HK-2 (cell line): ENCODE data around the gene C2orf81.
A peak's percentile ranks its signal among the peaks of the same experiment; 100 is the strongest.
"Not testable (repeated sequence)": the region's sequence is repeated elsewhere in the genome, so short reads cannot be mapped to it uniquely, and the experiment has no call there.

Experiments used
- DNase-seq: peaks from one replicate; pipeline ENCODE4 v3.0.0-alpha.2; 2018; ENCODE audit not compliant: unreplicated experiment

C2orf81 gene

GRCh38 chr2:74421221-74421870 is at the start of gene C2orf81, which contains the start of gene WDR54:
Gene C2orf81, minus strand, starts transcription at chr2:74421619. Its CDS starts 59 bp downstream, at chr2:74421560.
Gene WDR54, plus strand, starts transcription at chr2:74421730. Its CDS starts 424 bp downstream, at chr2:74422154.
- no peak for DNase-seq

- not testable (repeated sequence) for DNase-seq
Measured at GRCh38 chr2:74470742-74471141, 49.3 kb upstream of the C2orf81 start.

DNA sequence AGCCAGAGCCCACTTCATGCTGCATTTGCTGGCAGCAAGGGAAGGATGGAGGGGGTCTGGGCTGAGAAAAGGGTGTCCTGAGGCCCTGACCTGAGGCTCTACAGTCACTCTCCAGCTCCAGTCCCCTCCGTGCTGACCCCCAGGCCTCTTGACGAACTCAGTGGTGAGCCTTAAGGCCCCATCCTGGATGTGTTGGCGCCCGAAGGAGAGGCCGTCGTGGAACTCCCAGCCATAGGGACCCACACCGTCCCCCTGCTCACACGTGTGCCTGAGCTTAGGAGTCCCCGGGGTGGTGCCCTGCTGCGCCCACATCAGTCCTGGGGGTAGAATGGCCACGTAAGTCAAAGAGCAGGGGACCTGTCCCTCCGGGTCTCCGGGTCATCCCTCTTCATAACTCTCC is 43.0 kb upstream of the C2orf81 start:
- DNase-seq = no peak

DNA sequence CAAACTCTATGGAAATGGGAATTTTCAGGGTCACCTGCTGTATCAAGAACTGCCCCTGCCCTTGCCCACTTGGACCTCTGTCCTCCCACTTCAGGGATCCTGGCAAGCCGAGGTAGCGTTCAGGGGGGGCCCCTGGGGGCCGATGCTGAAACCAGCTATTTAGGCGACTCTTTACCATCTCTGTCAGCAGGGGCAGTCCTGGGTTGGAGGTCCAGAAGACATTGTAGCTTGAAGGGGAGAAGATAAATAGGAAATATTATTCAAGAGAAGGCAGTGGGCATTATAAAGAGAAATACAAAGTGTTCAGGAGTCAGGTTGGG is 41.3 kb upstream of the C2orf81 start:
- DNase-seq = no peak

GRCh38 chr2:74462054-74462785 is 40.8 kb upstream of the C2orf81 start:
- DNase-seq = no peak

DNA sequence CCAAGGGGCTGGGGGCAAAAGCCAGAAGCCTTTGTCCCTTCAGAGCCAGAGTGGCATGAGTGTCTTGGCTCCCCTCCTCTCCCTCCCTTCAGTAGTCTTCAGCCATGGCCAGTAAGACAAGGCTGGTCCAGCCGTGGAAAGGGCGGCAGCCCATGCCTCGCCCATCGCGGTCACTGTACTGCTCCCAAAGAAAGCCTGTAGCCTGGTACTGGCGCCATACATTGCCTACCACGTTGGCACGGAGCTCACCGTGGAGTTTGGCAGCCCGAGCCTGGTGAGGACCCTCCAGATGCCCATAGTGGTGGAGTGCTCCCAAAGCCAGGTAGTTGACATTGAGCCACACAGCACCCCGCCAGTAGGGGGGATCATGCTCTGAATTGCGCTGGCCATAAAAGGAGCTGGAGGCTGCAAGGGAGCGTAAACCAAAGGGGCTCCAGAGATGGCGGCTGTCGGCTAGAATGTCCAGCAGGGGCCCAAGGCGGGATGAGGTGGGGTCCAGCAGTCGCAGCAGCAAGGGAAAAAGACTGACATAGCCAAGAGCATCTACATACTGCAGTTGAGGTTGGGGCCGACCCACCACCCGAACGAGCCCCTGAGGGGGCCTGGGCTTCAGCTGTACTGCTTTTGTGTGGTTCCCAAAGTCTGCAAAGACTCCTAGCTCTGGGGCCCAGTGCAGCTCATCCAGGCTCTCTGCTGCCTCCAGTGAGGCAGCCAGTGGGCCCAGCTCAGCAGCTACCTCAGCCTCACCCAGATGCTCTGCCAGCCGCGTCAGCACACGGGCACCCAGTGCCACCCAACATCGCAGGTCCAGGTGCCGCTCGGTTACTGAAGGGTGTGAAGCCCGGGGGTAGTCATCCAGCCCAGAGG is 40.0 kb upstream of the C2orf81 start:
- no peak for DNase-seq

DNA sequence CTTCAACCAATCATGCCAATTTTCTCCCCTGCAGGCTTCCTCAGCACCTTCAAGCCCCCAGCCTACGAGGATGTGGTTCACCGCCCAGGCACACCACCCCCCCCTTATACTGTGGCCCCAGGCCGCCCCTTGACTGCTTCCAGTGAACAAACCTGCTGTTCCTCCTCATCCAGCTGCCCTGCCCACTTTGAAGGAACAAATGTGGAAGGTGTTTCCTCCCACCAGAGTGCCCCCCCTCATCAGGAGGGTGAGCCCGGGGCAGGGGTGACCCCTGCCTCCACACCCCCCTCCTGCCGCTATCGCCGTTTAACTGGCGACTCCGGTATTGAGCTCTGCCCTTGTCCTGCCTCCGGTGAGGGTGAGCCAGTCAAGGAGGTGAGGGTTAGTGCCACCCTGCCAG is 38.8 kb upstream of the C2orf81 start:
- DNase-seq = not testable (repeated sequence)

- DNase-seq = not testable (repeated sequence)
Measured at GRCh38 chr2:74459503-74460118, 38.2 kb upstream of the C2orf81 start.

- DNase-seq = peak; percentile 35
Measured at GRCh38 chr2:74458938-74459363, 37.5 kb upstream of the C2orf81 start.

GRCh38 chr2:74458132-74458937 is 36.9 kb upstream of the C2orf81 start, which contains the start of gene WBP1:
Gene WBP1, plus strand, starts transcription at chr2:74458438. Its CDS starts 165 bp downstream, at chr2:74458603.
- DNase-seq = peak; percentile 100

- no peak for DNase-seq
Measured at GRCh38 chr2:74457549-74458131, 36.2 kb upstream of the C2orf81 start.

- peak; percentile 60 for DNase-seq
Measured at GRCh38 chr2:74457129-74457548, 35.7 kb upstream of the C2orf81 start.

GRCh38 chr2:74454654-74455511 is 33.5 kb upstream of the C2orf81 start, which contains the start of gene INO80B:
Gene INO80B, plus strand, starts transcription at chr2:74455087. Its CDS starts 30 bp downstream, at chr2:74455117.
- peak; percentile 98 for DNase-seq

DNA sequence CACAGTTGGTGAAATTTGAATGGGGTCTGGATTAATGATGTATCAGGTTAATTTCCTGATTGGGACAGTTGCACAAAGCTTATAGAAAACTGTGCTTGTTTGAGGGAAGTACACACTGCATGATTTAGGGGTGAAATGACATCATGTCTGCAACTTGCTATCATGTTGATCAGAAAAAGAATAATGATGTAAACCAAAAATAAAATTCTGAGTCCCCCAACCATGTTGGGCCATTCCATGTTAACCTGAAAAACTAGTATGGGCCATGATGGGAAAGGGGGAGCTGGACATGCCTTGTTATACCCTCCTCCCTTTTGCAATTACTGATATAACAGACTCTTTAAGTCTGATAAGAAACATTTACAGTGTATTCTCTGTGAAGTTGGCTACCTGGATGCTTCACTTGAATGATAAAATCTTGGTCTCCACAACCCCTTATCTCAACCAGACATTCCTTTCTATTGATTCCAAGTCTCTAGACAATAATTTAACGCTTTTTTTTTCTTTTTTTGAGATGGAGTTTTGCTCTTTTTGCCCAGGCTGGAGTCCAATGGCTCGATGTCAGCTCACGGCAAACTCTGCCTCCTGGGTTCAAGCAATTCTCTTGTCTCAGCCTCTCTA is 29.3 kb upstream of the C2orf81 start:
- no peak for DNase-seq

- DNase-seq = no peak
Measured at GRCh38 chr2:74448771-74449170, 27.4 kb upstream of the C2orf81 start.

- no peak for DNase-seq
Measured at GRCh38 chr2:74447230-74447999, 26.0 kb upstream of the C2orf81 start.

- DNase-seq = no peak
Measured at GRCh38 chr2:74444498-74445318, 23.3 kb upstream of the C2orf81 start.
